GM23338 (cell line): Measurements from ENCODE around the gene IRF2BP2. TPM values are rescaled to one million over a fixed set of nuclear protein-coding genes. Genes with fewer than 3 reads are reported as not detected.

ENCODE experiments used
- ATAC-seq: fragments of 200-7000 bp; cut with Tn5 transposase; 3 replicates; pipeline ENCODE4 v1.9.1; 2020
- DNase-seq: peaks from one replicate; pipeline ENCODE4 v3.0.0-alpha.2; 2015; ENCODE audit warnings: low spot score
- H2AFZ ChIP-seq: fragments of 200-600 bp; sonication (generic); 2 replicates; pipeline ENCODE4 v1.8.0; 2016; ENCODE audit warnings: antibody characterized with exemption, mild to moderate bottlenecking, moderate library complexity
- H3F3A ChIP-seq: fragments of 200-600 bp; sonication (generic); replicated peaks from 2 replicates; pipeline ENCODE4 v1.8.0; 2017; ENCODE audit warnings: antibody characterized with exemption, mixed run types, low read depth
- H3K27ac ChIP-seq: fragments of 200-600 bp; sonication (generic); 2 replicates; pipeline ENCODE4 v1.6.1; 2016; ENCODE audit warnings: low read depth
- H3K27me3 ChIP-seq: fragments of 200-600 bp; sonication (generic); 2 replicates; pipeline ENCODE4 v1.8.0; 2016; ENCODE audit warnings: mild to moderate bottlenecking, mixed run types, moderate library complexity; ENCODE audit not compliant: insufficient read depth
- H3K36me3 ChIP-seq: fragments of 200-600 bp; sonication (generic); 2 replicates; pipeline ENCODE4 v1.8.0; 2016; ENCODE audit warnings: mild to moderate bottlenecking; ENCODE audit not compliant: insufficient read depth
- H3K4me1 ChIP-seq: fragments of 200-600 bp; sonication (generic); 2 replicates; pipeline ENCODE4 v1.8.0; 2016; ENCODE audit warnings: mild to moderate bottlenecking, moderate library complexity; ENCODE audit not compliant: insufficient read depth
- H3K4me2 ChIP-seq: fragments of 200-600 bp; sonication (generic); 2 replicates; pipeline ENCODE4 v1.7.1; 2017; ENCODE audit warnings: mixed run types
- H3K4me3 ChIP-seq: fragments of 200-600 bp; sonication (generic); 2 replicates; pipeline ENCODE4 v1.6.1; 2016; ENCODE audit warnings: mixed run types
- H3K79me2 ChIP-seq: fragments of 200-600 bp; sonication (generic); replicated peaks from 2 replicates; pipeline ENCODE4 v1.8.0; 2017; ENCODE audit warnings: mild to moderate bottlenecking; ENCODE audit not compliant: insufficient read depth
- H3K9me2 ChIP-seq: fragments of 200-600 bp; sonication (generic); 2 replicates; pipeline ENCODE4 v1.8.0; 2017; ENCODE audit not compliant: insufficient read depth
- H4K20me1 ChIP-seq: fragments of 200-600 bp; sonication (generic); replicated peaks from 2 replicates; pipeline ENCODE4 v1.8.0; 2017; ENCODE audit warnings: mild to moderate bottlenecking; ENCODE audit not compliant: insufficient read depth
- H3K27ac Mint-ChIP-seq: 2 replicates; pipeline ENCODE4 v1.8.0; 2020; ENCODE audit warnings: inconsistent platforms, mild to moderate bottlenecking, moderate library complexity, mixed read lengths
- H3K27me3 Mint-ChIP-seq: 3 replicates; pipeline ENCODE4 v1.8.0; 2022; ENCODE audit warnings: low read depth, mild to moderate bottlenecking, moderate library complexity, mixed read lengths, inconsistent platforms; ENCODE audit not compliant: insufficient read depth, poor library complexity
- H3K36me3 Mint-ChIP-seq: 3 replicates; pipeline ENCODE4 v1.8.0; 2021; ENCODE audit warnings: low read depth, mild to moderate bottlenecking, inconsistent platforms, moderate library complexity, mixed read lengths
- H3K4me1 Mint-ChIP-seq: 3 replicates; pipeline ENCODE4 v1.8.0; 2020; ENCODE audit warnings: mild to moderate bottlenecking, inconsistent platforms, mixed read lengths
- H3K4me3 Mint-ChIP-seq: 3 replicates; pipeline ENCODE4 v1.8.0; 2021; ENCODE audit warnings: moderate library complexity, mild to moderate bottlenecking, inconsistent platforms, mixed read lengths
- H3K9me3 Mint-ChIP-seq: 3 replicates; pipeline ENCODE4 v1.8.0; 2020; ENCODE audit warnings: moderate library complexity, mild to moderate bottlenecking, inconsistent platforms, mixed read lengths
- CREB1 ChIP-seq: fragments of 250-450 bp; sonication (Bioruptor Pico); IDR thresholded peaks from 2 replicates; pipeline ENCODE4 v1.5.0; 2020; ENCODE audit warnings: low read depth, mild to moderate bottlenecking, moderate library complexity
- CTCF ChIP-seq, 2 experiments: fragments of 200-600 bp in 1 of 2; sonication (generic) in 1 of 2; conservative IDR thresholded peaks; 2 replicates each; pipeline versions ENCODE4 v1.5.1 to v1.6.1; 2016 to 2017; ENCODE audit warnings: antibody characterized with exemption in 2 of 2, low read depth in 2 of 2, mild to moderate bottlenecking in 2 of 2, moderate library complexity in 1 of 2
- ETS1 ChIP-seq: IDR thresholded peaks from 2 replicates; pipeline ENCODE4 v1.6.1; 2016; ENCODE audit warnings: antibody characterized with exemption
- EZH2 ChIP-seq: fragments of 200-600 bp; sonication (generic); IDR thresholded peaks from one replicate; pipeline ENCODE4 v1.8.0; 2017; ENCODE audit warnings: antibody characterized with exemption, mild to moderate bottlenecking, low read depth; ENCODE audit not compliant: unreplicated experiment
- EZH2phosphoT487 ChIP-seq: fragments of 200-600 bp; sonication (generic); IDR thresholded peaks from one replicate; pipeline ENCODE4 v1.8.1; 2018; ENCODE audit warnings: antibody characterized with exemption; ENCODE audit not compliant: unreplicated experiment
- JUNB ChIP-seq: IDR thresholded peaks from one replicate; pipeline ENCODE4 v1.6.1; 2016; ENCODE audit warnings: antibody characterized with exemption; ENCODE audit not compliant: unreplicated experiment
- NANOG ChIP-seq: IDR thresholded peaks from 2 replicates; pipeline ENCODE4 v1.6.1; 2016; ENCODE audit warnings: antibody characterized with exemption, borderline replicate concordance
- POLR2AphosphoS5 ChIP-seq: IDR thresholded peaks from 2 replicates; pipeline ENCODE4 v1.6.1; 2016; ENCODE audit warnings: antibody characterized with exemption, low read depth
- REST ChIP-seq: IDR thresholded peaks from one replicate; pipeline ENCODE4 v1.6.1; 2018; ENCODE audit warnings: antibody characterized with exemption; ENCODE audit not compliant: unreplicated experiment
- STAT1 ChIP-seq: IDR thresholded peaks from one replicate; pipeline ENCODE4 v1.6.1; 2016; ENCODE audit warnings: antibody characterized with exemption; ENCODE audit not compliant: unreplicated experiment
- ZNF114 ChIP-seq: fragments of 250-450 bp; sonication (Bioruptor Pico); IDR thresholded peaks from 2 replicates; pipeline ENCODE4 v1.5.0; 2020; ENCODE audit warnings: mild to moderate bottlenecking, moderate library complexity
- ZNF331 ChIP-seq: fragments of 250-450 bp; sonication (Bioruptor Pico); IDR thresholded peaks from 2 replicates; pipeline ENCODE4 v1.5.0; 2020; ENCODE audit warnings: low read depth, mild to moderate bottlenecking, moderate library complexity
- ZNF462 ChIP-seq: fragments of 250-450 bp; sonication (Bioruptor Pico); IDR thresholded peaks from 2 replicates; pipeline ENCODE4 v1.5.0; 2020; ENCODE audit warnings: mild to moderate bottlenecking, moderate library complexity
- polyA plus RNA-seq: library from polyadenylated mRNA; unstranded; fragments of >200 nt; fragmentation: Nextera tagmentation; extraction: Ambion mirVana; gene quantifications from 2 replicates; pipeline ENCODE4 v1.2.1, GENCODE V29; 2016
- total RNA-seq: library from RNA; depleted of rRNA; stranded (reverse); fragments of >200 nt; shearing (Covaris generic); gene quantifications from 2 replicates; pipeline ENCODE4 v1.2.3, GENCODE V29; 2014

Gene IRF2BP2
- total and polyA plus RNA-seq, 2 experiments from 2014 or later, result 19.4 to 62.4 TPM

- H3K9me3 Mint-ChIP-seq, result peaks cover 16% of the 10 kb centered on the region
- no peaks in the 10 kb centered on the region for H3K4me1 ChIP-seq
- H3K27ac Mint-ChIP-seq, result no peak overlapping the region
- no peaks in the 10 kb centered on the region for H4K20me1 ChIP-seq
- DNase-seq, result no peak
- no peak overlapping the region for H2AFZ ChIP-seq
- no peaks in the 10 kb centered on the region for H3K36me3 ChIP-seq
- H3F3A ChIP-seq, result no peaks in the 10 kb centered on the region
- no peak overlapping the region for H3K4me3 Mint-ChIP-seq
- no peaks in the 10 kb centered on the region for H3K4me1 Mint-ChIP-seq
- no peaks in the 10 kb centered on the region for H3K27me3 Mint-ChIP-seq
- no peak overlapping the region for H3K4me2 ChIP-seq
- peaks cover 14% of the 10 kb centered on the region; the same call in 1 of the 2 replicates for H3K9me2 ChIP-seq
- no peaks in the 10 kb centered on the region for H3K27me3 ChIP-seq
- no peak for ATAC-seq
- peaks cover 11% of the 10 kb centered on the region; the same call in 2 of the 3 replicates for H3K36me3 Mint-ChIP-seq
- H3K4me3 ChIP-seq, result no peak overlapping the region
- H3K79me2 ChIP-seq, result no peaks in the 10 kb centered on the region
- TF ChIP-seq JUNB, result no peak
- no peak for TF ChIP-seq NANOG
- TF ChIP-seq ZNF331 (CRISPR knock-in tag), result no peak
- no peak for TF ChIP-seq CTCF (conservative IDR thresholded peaks at IDR 0.05; ENCODE audit: low read depth in 2 of 2)
- no peak for TF ChIP-seq ETS1
- no peak for TF ChIP-seq EZH2phosphoT487
- no peak for TF ChIP-seq CREB1 (CRISPR knock-in tag)
- no peak for TF ChIP-seq ZNF114 (CRISPR knock-in tag)
- TF ChIP-seq ZNF462 (CRISPR knock-in tag), result no peak
- TF ChIP-seq STAT1, result no peak
- no peak for TF ChIP-seq EZH2
- TF ChIP-seq REST, result no peak
- TF ChIP-seq POLR2AphosphoS5, result no peak
- no peak overlapping the region for H3K27ac ChIP-seq
Measured at GRCh38 chr1:234591131-234591530, 18.8 kb downstream of the IRF2BP2 start.
